Measurements from ENCODE around the gene DDX21. TPM values are rescaled to one million over a fixed set of nuclear protein-coding genes. Genes with fewer than 3 reads are reported as not detected.

Gene DDX21
- polyA plus RNA-seq, 3 donors: 9.8 to 39.3 (median 13.6) TPM

GRCh38 chr10:68988530-68989316, 32.8 kb downstream of the DDX21 start, which contains the start of gene KIFBP:
KIFBP (plus strand) TSS chr10:68988803; CDS start chr10:68988833, 30 bp downstream.
- whole genome bisulfite sequencing (ENCODE audit: insufficient coverage): under 1% methylated on average over 61 of the region's 62 CpGs

More at GRCh38 chr10:68988530-68989316, 32.8 kb downstream of the DDX21 start, which contains the start of gene KIFBP:
- Histone ChIP-seq H3K4me3 (replicated peaks in 1 of 3; ENCODE audit: low read depth in 2 of 3, low read length in 3 of 3) (peak within 1 kb of the TSS; percentile 67 to 97 (median 75)), H3K79me2 (ENCODE audit: insufficient read depth, low read length) (peaks cover 56% of the 10 kb centered on the region), H3K4me2 (replicated peaks; ENCODE audit: extremely low read depth, low read length, poor library complexity, severe bottlenecking) (peak within 1 kb of the TSS; percentile 95), H3K9me3 (replicated peaks in 1 of 2; ENCODE audit: control insufficient read depth in 1 of 2, insufficient read depth in 1 of 2, low read length in 2 of 2) (no peaks in the 10 kb centered on the region), H4K20me1 (ENCODE audit: insufficient read depth, low read length) (peaks cover 8% of the 10 kb centered on the region), H3K27ac (ENCODE audit: low read depth in 1 of 2, low read length in 2 of 2) (peak within 1 kb of the TSS; percentile 34 to 72), H3K27me3 (ENCODE audit: control insufficient read depth in 2 of 2, insufficient read depth in 2 of 2, low read length in 2 of 2) (no peaks in the 10 kb centered on the region), H3K4me1 (ENCODE audit: control insufficient read depth in 1 of 2, insufficient read depth in 2 of 2, low read length in 2 of 2) (peaks cover 21% of the 10 kb centered on the region in 2 donors), H2AFZ (ENCODE audit: insufficient read depth, low read depth, low read length, poor library complexity, severe bottlenecking) (peak within 1 kb of the TSS; percentile 97), H3K9ac (ENCODE audit: insufficient read depth, low read length, poor library complexity, severe bottlenecking) (peak within 1 kb of the TSS; percentile 81), H3K36me3 (replicated peaks in 1 of 2; ENCODE audit: control insufficient read depth in 1 of 2, insufficient read depth in 2 of 2, low read length in 2 of 2) (peaks cover 19 to 20% of the 10 kb centered on the region in 2 donors)
- peak; percentile 88 to 92 (median 90) for DNase-seq
- Mint-ChIP-seq H3K9me3 (no peaks in the 10 kb centered on the region), H3K4me1 (peaks cover 35% of the 10 kb centered on the region), H3K27me3 (ENCODE audit: low read depth in 3 of 3) (peaks cover 0 to 2% (median 0%) of the 10 kb centered on the region in 3 donors), H3K27ac (peak within 1 kb of the TSS; percentile 86 to 96 (median 90)), H3K36me3 (peaks cover 21 to 25% of the 10 kb centered on the region in 2 donors), H3K4me3 (peak within 1 kb of the TSS; percentile 98)
- intact Hi-C loops (cut with micrococcal nuclease): loop anchor here in 1 of 2 donors (10.0 kb wide), 1 partner anchor 136 kb away; the partner anchor contains the start of gene VPS26A
- TF ChIP-seq, protein P1, sequence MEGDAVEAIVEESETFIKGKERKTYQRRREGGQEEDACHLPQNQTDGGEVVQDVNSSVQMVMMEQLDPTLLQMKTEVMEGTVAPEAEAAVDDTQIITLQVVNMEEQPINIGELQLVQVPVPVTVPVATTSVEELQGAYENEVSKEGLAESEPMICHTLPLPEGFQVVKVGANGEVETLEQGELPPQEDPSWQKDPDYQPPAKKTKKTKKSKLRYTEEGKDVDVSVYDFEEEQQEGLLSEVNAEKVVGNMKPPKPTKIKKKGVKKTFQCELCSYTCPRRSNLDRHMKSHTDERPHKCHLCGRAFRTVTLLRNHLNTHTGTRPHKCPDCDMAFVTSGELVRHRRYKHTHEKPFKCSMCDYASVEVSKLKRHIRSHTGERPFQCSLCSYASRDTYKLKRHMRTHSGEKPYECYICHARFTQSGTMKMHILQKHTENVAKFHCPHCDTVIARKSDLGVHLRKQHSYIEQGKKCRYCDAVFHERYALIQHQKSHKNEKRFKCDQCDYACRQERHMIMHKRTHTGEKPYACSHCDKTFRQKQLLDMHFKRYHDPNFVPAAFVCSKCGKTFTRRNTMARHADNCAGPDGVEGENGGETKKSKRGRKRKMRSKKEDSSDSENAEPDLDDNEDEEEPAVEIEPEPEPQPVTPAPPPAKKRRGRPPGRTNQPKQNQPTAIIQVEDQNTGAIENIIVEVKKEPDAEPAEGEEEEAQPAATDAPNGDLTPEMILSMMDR (IDR thresholded peaks at IDR 0.05): peak; percentile 51

Measured in CD14-positive monocyte (primary cell).